Calu3 (cell line): ENCODE results near the gene RPN1. TPM values are rescaled to one million over a fixed set of nuclear protein-coding genes. Genes with fewer than 3 reads are reported as not detected.

Experiments used
- BruUV-seq: library from RNA; stranded (reverse); fragments of 400-500 nt; replicated peaks from 2 replicates; lab custom pipeline; 2021; lab: Mats Ljungman, UMichigan
- CTCF ChIA-PET: fragments of 300-600 bp; sonication (Branson Sonifier 250); formaldehyde crosslinking; loops from one replicate; lab custom pipeline; 2022; ENCODE audit warnings: antibody characterized with exemption; lab: Charles Lee
- DNase-seq: peaks from one replicate; pipeline ENCODE4 v3.0.0; 2022
- H3K27ac Mint-ChIP-seq: one replicate; pipeline ENCODE4 v1.8.0; 2022; ENCODE audit warnings: mixed read lengths; ENCODE audit not compliant: unreplicated experiment
- H3K27me3 Mint-ChIP-seq: one replicate; pipeline ENCODE4 v1.8.0; 2022; ENCODE audit warnings: mixed read lengths; ENCODE audit not compliant: unreplicated experiment
- H3K36me3 Mint-ChIP-seq: one replicate; pipeline ENCODE4 v1.8.0; 2022; ENCODE audit warnings: mild to moderate bottlenecking, moderate library complexity, mixed read lengths; ENCODE audit not compliant: insufficient read depth, unreplicated experiment
- H3K4me1 Mint-ChIP-seq: one replicate; pipeline ENCODE4 v1.8.0; 2022; ENCODE audit warnings: mild to moderate bottlenecking, low read depth, mixed read lengths; ENCODE audit not compliant: unreplicated experiment
- H3K4me3 Mint-ChIP-seq: one replicate; pipeline ENCODE4 v1.8.0; 2022; ENCODE audit warnings: mild to moderate bottlenecking, low read depth, moderate library complexity, mixed read lengths; ENCODE audit not compliant: unreplicated experiment
- H3K9me3 Mint-ChIP-seq: one replicate; pipeline ENCODE4 v1.8.0; 2022; ENCODE audit warnings: low read depth, mixed read lengths; ENCODE audit not compliant: unreplicated experiment
- intact Hi-C: fragments of 100-400 bp; cut with micrococcal nuclease; formaldehyde crosslinking; loops from one replicate; pipeline ENCODE4 v1.10.0; 2022; ENCODE audit not compliant: unreplicated experiment
- total RNA-seq: library from RNA; stranded (reverse); gene quantifications from 2 replicates; pipeline ENCODE4 v1.2.3, GENCODE V29; 2022
- TF ChIP-seq, protein P1 (sequence below): fragments of 200-600 bp; IDR thresholded peaks from one replicate; pipeline ENCODE4 v1.8.0; 2022; ENCODE audit warnings: antibody characterized with exemption; ENCODE audit not compliant: unreplicated experiment

The RPN1 gene
- total RNA-seq, 1 experiment from 2014 or later = 474 TPM

DNA sequence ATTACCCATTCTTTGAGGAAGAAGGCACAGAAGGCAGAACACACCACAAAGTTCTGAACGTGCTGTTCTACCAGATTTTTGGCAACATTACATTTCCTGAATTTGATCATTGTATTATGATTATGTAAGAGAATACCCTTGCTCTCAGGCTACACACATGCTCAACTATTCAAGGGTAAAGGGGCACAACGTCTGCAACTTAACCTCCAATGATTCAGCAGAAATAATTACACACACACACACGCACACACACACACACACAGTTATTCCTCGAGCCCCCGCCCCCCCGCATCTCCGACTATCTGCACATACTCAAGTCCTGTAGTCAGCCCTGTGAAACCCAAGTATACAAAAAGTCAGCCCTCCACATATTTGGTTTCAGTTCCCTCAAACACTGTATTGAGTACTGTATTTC is 26.8 kb downstream of the RPN1 start:
- intact Hi-C loops = no loop called here
- no peak for DNase-seq
- Mint-ChIP-seq H3K9me3 (no peaks in the 10 kb centered on the region), H3K4me1 (peaks cover 13% of the 10 kb centered on the region), H3K27ac (peak overlapping the region; percentile 40), H3K27me3 (no peaks in the 10 kb centered on the region), H3K36me3 (peaks cover 99% of the 10 kb centered on the region), H3K4me3 (no peak overlapping the region)
- TF ChIP-seq, protein P1, sequence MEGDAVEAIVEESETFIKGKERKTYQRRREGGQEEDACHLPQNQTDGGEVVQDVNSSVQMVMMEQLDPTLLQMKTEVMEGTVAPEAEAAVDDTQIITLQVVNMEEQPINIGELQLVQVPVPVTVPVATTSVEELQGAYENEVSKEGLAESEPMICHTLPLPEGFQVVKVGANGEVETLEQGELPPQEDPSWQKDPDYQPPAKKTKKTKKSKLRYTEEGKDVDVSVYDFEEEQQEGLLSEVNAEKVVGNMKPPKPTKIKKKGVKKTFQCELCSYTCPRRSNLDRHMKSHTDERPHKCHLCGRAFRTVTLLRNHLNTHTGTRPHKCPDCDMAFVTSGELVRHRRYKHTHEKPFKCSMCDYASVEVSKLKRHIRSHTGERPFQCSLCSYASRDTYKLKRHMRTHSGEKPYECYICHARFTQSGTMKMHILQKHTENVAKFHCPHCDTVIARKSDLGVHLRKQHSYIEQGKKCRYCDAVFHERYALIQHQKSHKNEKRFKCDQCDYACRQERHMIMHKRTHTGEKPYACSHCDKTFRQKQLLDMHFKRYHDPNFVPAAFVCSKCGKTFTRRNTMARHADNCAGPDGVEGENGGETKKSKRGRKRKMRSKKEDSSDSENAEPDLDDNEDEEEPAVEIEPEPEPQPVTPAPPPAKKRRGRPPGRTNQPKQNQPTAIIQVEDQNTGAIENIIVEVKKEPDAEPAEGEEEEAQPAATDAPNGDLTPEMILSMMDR = no peak
- CTCF ChIA-PET = interaction anchor here (1.1 kb wide), 1 partner anchor 8 kb away, joined by 3 read pairs; no protein-coding TSS in a partner anchor
- BruUV-seq = no TSS peak

DNA sequence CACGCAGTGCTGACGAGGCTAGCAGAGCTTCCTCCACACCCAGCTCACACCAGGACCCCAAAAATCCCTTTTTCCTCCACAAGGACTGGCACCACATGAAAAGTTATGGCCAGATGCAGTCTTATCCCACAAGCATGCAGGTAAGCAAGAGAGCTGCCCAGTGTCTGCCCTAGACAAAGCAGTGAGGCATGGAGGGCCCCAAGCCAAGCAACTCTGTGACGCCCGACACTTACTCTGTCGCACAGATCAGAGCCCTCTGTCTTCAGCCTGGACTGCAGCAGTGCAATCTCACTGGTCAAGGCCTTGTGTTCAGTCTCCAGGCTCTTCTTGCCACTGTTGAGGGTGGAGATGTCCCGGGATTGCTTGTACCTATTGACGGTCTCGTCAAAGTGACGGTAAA is 28.7 kb downstream of the RPN1 start:
- intact Hi-C loops = no loop called here
- no peak for DNase-seq
- Mint-ChIP-seq H3K36me3 (peaks cover 98% of the 10 kb centered on the region), H3K27ac (no peak overlapping the region), H3K27me3 (no peaks in the 10 kb centered on the region), H3K4me3 (no peak overlapping the region), H3K4me1 (peaks cover 28% of the 10 kb centered on the region), H3K9me3 (no peaks in the 10 kb centered on the region)
- no TSS peak for BruUV-seq
- CTCF ChIA-PET = no interaction called here
- TF ChIP-seq, protein P1 = no peak

DNA sequence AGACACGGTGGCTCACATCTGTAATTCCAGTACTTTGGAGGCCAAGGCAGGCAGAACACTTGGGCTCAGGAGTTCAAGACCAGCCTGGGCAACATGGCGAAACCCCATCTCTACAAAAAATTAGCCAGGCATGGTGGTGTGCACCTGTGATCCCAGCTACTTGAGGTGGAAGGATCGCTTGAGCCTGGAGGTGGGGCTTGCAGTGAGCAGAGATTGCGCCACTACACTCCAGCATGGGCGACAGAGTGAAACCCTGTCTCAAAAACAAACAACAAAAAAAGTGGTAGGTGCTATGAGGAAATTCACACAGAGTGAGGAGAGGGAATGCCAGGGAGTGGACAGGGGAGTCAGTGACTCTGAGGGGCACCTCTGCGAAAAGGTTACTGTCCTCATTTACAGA is 29.4 kb downstream of the RPN1 start:
- intact Hi-C loops = no loop called here
- H3K36me3 Mint-ChIP-seq = peaks cover 98% of the 10 kb centered on the region
- DNase-seq = no peak

DNA sequence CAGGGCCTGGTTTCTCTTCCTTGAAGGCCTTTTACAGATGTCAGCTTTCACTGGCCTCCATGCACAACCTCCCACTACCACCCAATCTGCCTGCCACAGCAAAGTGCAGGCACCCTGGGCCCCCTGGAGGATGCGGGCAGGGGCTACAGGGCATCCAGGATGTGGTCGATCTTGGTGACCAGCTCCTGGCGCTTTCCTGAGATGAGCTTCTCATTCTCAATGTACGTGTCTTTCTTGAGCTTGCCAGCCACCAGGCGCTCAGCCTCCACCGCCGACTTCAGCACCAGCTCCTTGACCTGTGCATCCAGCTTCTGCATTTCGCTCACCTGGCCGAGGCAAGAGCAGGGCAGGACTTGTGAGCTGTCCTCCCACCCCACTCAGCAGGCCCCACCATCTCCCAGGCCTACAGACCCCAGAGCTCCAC is 30.3 kb downstream of the RPN1 start:
- intact Hi-C loops = no loop called here
- Mint-ChIP-seq H3K4me3 (no peak overlapping the region), H3K27ac (no peak overlapping the region), H3K27me3 (no peaks in the 10 kb centered on the region), H3K4me1 (peaks cover 28% of the 10 kb centered on the region), H3K36me3 (peaks cover 97% of the 10 kb centered on the region), H3K9me3 (no peaks in the 10 kb centered on the region)
- BruUV-seq = no TSS peak
- CTCF ChIA-PET = no interaction called here
- peak; percentile 41 for DNase-seq
- TF ChIP-seq, protein P1 = peak; percentile 17

More for the DNA sequence above, 29.4 kb downstream of the RPN1 start:
- TF ChIP-seq, protein P1 = no peak
- H3K4me3 Mint-ChIP-seq = no peak overlapping the region
- no peaks in the 10 kb centered on the region for H3K9me3 Mint-ChIP-seq
- CTCF ChIA-PET = no interaction called here
- H3K27me3 Mint-ChIP-seq = no peaks in the 10 kb centered on the region
- H3K4me1 Mint-ChIP-seq = peaks cover 28% of the 10 kb centered on the region
- no TSS peak for BruUV-seq
- no peak overlapping the region for H3K27ac Mint-ChIP-seq
